ENCODE data around the gene SYNPR. TPM values are rescaled to one million over a fixed set of nuclear protein-coding genes. Genes with fewer than 3 reads are reported as not detected.

The SYNPR gene
- total RNA-seq, 1 experiment from 2014 or later, result not detected

GRCh38 chr3:63538919-63539318 is 260.8 kb downstream of the SYNPR start:
- Histone ChIP-seq H3K9me2 (replicated peaks; ENCODE audit: low read length) (no peaks in the 10 kb centered on the region), H3K9ac (ENCODE audit: low read length) (no peak overlapping the region), H3F3A (ENCODE audit: low read length, unreplicated experiment) (no peaks in the 10 kb centered on the region), H3K27me3 (ENCODE audit: low read length) (no peaks in the 10 kb centered on the region; the same call in 1 of the 2 replicates), H3K4me2 (ENCODE audit: low read length) (no peak overlapping the region), H3K4me3 (ENCODE audit: low read length) (no peak overlapping the region), H3K27ac (ENCODE audit: low read length) (no peak overlapping the region), H3K9me3 (ENCODE audit: low read length) (no peaks in the 10 kb centered on the region), H2AFZ (ENCODE audit: low read length) (no peak overlapping the region), H4K20me1 (ENCODE audit: low read length) (no peaks in the 10 kb centered on the region), H3K79me2 (ENCODE audit: low read length) (no peaks in the 10 kb centered on the region), H3K4me1 (ENCODE audit: insufficient read depth, low read length) (no peaks in the 10 kb centered on the region), H3K36me3 (ENCODE audit: low read depth, low read length) (no peaks in the 10 kb centered on the region)
- ChIA-PET CTCF (no interaction called here), POLR2A (ENCODE audit: unreplicated experiment) (no interaction called here)
- no peak for TF ChIP-seq CTCF (conservative IDR thresholded peaks at IDR 0.05; ENCODE audit: low read depth, low read length)
- no peak for TF ChIP-seq EZH2phosphoT487 (IDR thresholded peaks at IDR 0.05; ENCODE audit: borderline replicate concordance, low read length)
- no peak for TF ChIP-seq EZH2 (IDR thresholded peaks at IDR 0.05; ENCODE audit: low read length, unreplicated experiment)
- intact Hi-C loops (cut with micrococcal nuclease), result no loop called here
- ATAC-seq, result no peak
- BruUV-seq (replicated peaks), result no TSS peak
- no peak for DNase-seq

- Histone ChIP-seq H3K4me1 (ENCODE audit: insufficient read depth, low read length) (no peaks in the 10 kb centered on the region), H2AFZ (ENCODE audit: low read length) (no peak overlapping the region), H3K9ac (ENCODE audit: low read length) (no peak overlapping the region), H3K36me3 (ENCODE audit: low read depth, low read length) (no peaks in the 10 kb centered on the region), H3K4me3 (ENCODE audit: low read length) (no peak overlapping the region), H3K9me2 (replicated peaks; ENCODE audit: low read length) (no peaks in the 10 kb centered on the region), H3K9me3 (ENCODE audit: low read length) (no peaks in the 10 kb centered on the region), H3F3A (ENCODE audit: low read length, unreplicated experiment) (no peaks in the 10 kb centered on the region), H3K4me2 (ENCODE audit: low read length) (no peak overlapping the region), H3K27me3 (ENCODE audit: low read length) (0 out of 2 replicates have a peak, but pooled peaks cover 3% of the 10 kb centered on the region), H3K79me2 (ENCODE audit: low read length) (no peaks in the 10 kb centered on the region), H4K20me1 (ENCODE audit: low read length) (no peaks in the 10 kb centered on the region), H3K27ac (ENCODE audit: low read length) (no peak overlapping the region)
- ATAC-seq, result no peak
- intact Hi-C loops (cut with micrococcal nuclease), result no loop called here
- BruUV-seq (replicated peaks), result no TSS peak
- TF ChIP-seq CTCF (conservative IDR thresholded peaks at IDR 0.05; ENCODE audit: low read depth, low read length) (no peak), EZH2phosphoT487 (IDR thresholded peaks at IDR 0.05; ENCODE audit: borderline replicate concordance, low read length) (no peak), EZH2 (IDR thresholded peaks at IDR 0.05; ENCODE audit: low read length, unreplicated experiment) (no peak)
- no peak for DNase-seq
- CTCF ChIA-PET, result no interaction called here
- POLR2A ChIA-PET (ENCODE audit: unreplicated experiment), result no interaction called here
These were observed 277.7 kb downstream of the SYNPR start for GRCh38 chr3:63555767-63556166.

- Histone ChIP-seq H3F3A (ENCODE audit: low read length, unreplicated experiment) (no peaks in the 10 kb centered on the region), H3K79me2 (ENCODE audit: low read length) (no peaks in the 10 kb centered on the region), H3K9ac (ENCODE audit: low read length) (no peak overlapping the region), H2AFZ (ENCODE audit: low read length) (no peak overlapping the region), H3K9me2 (replicated peaks; ENCODE audit: low read length) (no peaks in the 10 kb centered on the region), H3K4me3 (ENCODE audit: low read length) (no peak overlapping the region), H3K9me3 (ENCODE audit: low read length) (no peaks in the 10 kb centered on the region), H3K4me1 (ENCODE audit: insufficient read depth, low read length) (no peaks in the 10 kb centered on the region), H3K27ac (ENCODE audit: low read length) (no peak overlapping the region), H4K20me1 (ENCODE audit: low read length) (no peaks in the 10 kb centered on the region), H3K27me3 (ENCODE audit: low read length) (0 out of 2 replicates have a peak, but pooled peaks cover 3% of the 10 kb centered on the region), H3K36me3 (ENCODE audit: low read depth, low read length) (no peaks in the 10 kb centered on the region), H3K4me2 (ENCODE audit: low read length) (no peak overlapping the region)
- no peak for TF ChIP-seq CTCF (conservative IDR thresholded peaks at IDR 0.05; ENCODE audit: low read depth, low read length)
- no peak for TF ChIP-seq EZH2phosphoT487 (IDR thresholded peaks at IDR 0.05; ENCODE audit: borderline replicate concordance, low read length)
- no peak for TF ChIP-seq EZH2 (IDR thresholded peaks at IDR 0.05; ENCODE audit: low read length, unreplicated experiment)
- ChIA-PET POLR2A (ENCODE audit: unreplicated experiment) (no interaction called here), CTCF (no interaction called here)
- intact Hi-C loops (cut with micrococcal nuclease), result no loop called here
- no peak for DNase-seq
- no peak for ATAC-seq
- BruUV-seq (replicated peaks), result no TSS peak
These were observed 278.3 kb downstream of the SYNPR start for GRCh38 chr3:63556401-63556800.

Data from PC-3 (cell line).